Chondrocyte (in vitro differentiated cells): ENCODE data around the gene MRAS. TPM values are rescaled to one million over a fixed set of nuclear protein-coding genes. Genes with fewer than 3 reads are reported as not detected.
"Not testable (repeated sequence)": the region's sequence is repeated elsewhere in the genome, so short reads cannot be mapped to it uniquely, and the experiment has no call there.

Experiments used
- DNase-seq: peaks from one replicate; pipeline ENCODE4 v3.0.0; 2021; ENCODE audit warnings: mixed read lengths, low spot score
- H3K27ac Mint-ChIP-seq: one replicate; pipeline ENCODE4 v1.8.0; 2021; ENCODE audit warnings: mild to moderate bottlenecking, moderate library complexity, mixed read lengths; ENCODE audit not compliant: unreplicated experiment
- H3K27me3 Mint-ChIP-seq: 2 replicates; pipeline ENCODE4 v1.8.0; 2021; ENCODE audit warnings: low read depth, mixed read lengths
- H3K36me3 Mint-ChIP-seq: 2 replicates; pipeline ENCODE4 v1.8.0; 2021; ENCODE audit warnings: low read depth, mixed read lengths
- H3K4me1 Mint-ChIP-seq: 2 replicates; pipeline ENCODE4 v1.8.0; 2021; ENCODE audit warnings: low read depth, mild to moderate bottlenecking, mixed read lengths
- H3K4me3 Mint-ChIP-seq: one replicate; pipeline ENCODE4 v1.8.0; 2021; ENCODE audit warnings: mild to moderate bottlenecking, moderate library complexity, mixed read lengths; ENCODE audit not compliant: unreplicated experiment
- H3K9me3 Mint-ChIP-seq: 2 replicates; pipeline ENCODE4 v1.8.0; 2021; ENCODE audit warnings: low read depth, mixed read lengths
- CTCF ChIP-seq: fragments of 200-600 bp; sonication (generic); IDR thresholded peaks from 2 replicates; pipeline ENCODE4 v1.5.0; 2021; ENCODE audit warnings: antibody characterized with exemption, mild to moderate bottlenecking, moderate library complexity
- total RNA-seq: library from RNA; stranded (reverse); gene quantifications from 3 replicates; pipeline ENCODE4 v1.2.1, GENCODE V29; 2021

The MRAS gene
- total RNA-seq, 1 donor from 2014 or later: 68.4 TPM

GRCh38 chr3:138373736-138374094 is 25.3 kb downstream of the MRAS start:
- Mint-ChIP-seq H3K9me3 (no peaks in the 10 kb centered on the region), H3K36me3 (peaks cover 10% of the 10 kb centered on the region), H3K4me3 (no peak overlapping the region), H3K27ac (no peak overlapping the region), H3K4me1 (peaks cover 6% of the 10 kb centered on the region), H3K27me3 (no peaks in the 10 kb centered on the region)
- no peak for DNase-seq
- no peak for TF ChIP-seq CTCF

GRCh38 chr3:138374573-138375134 is 26.3 kb downstream of the MRAS start:
- Mint-ChIP-seq H3K4me3 (no peak overlapping the region), H3K27ac (no peak overlapping the region), H3K36me3 (peaks cover 15% of the 10 kb centered on the region), H3K4me1 (peaks cover 6% of the 10 kb centered on the region), H3K27me3 (no peaks in the 10 kb centered on the region), H3K9me3 (no peaks in the 10 kb centered on the region)
- no peak for DNase-seq
- no peak for TF ChIP-seq CTCF

- TF ChIP-seq CTCF: no peak
- Mint-ChIP-seq H3K27ac (no peak overlapping the region), H3K9me3 (no peaks in the 10 kb centered on the region), H3K36me3 (peaks cover 17% of the 10 kb centered on the region), H3K4me1 (peaks cover 6% of the 10 kb centered on the region), H3K4me3 (no peak overlapping the region), H3K27me3 (no peaks in the 10 kb centered on the region)
- DNase-seq: no peak
Measured at GRCh38 chr3:138375447-138375846, 27.1 kb downstream of the MRAS start.

- H3K36me3 Mint-ChIP-seq: peaks cover 17% of the 10 kb centered on the region
- DNase-seq: no peak
- H3K27me3 Mint-ChIP-seq: no peaks in the 10 kb centered on the region
- H3K27ac Mint-ChIP-seq: no peak overlapping the region
- H3K4me1 Mint-ChIP-seq: peaks cover 14% of the 10 kb centered on the region
- H3K4me3 Mint-ChIP-seq: no peak overlapping the region
- TF ChIP-seq CTCF: no peak
- H3K9me3 Mint-ChIP-seq: no peaks in the 10 kb centered on the region
Measured at GRCh38 chr3:138376663-138377062, 28.3 kb downstream of the MRAS start.

- Mint-ChIP-seq H3K4me1 (peaks cover 14% of the 10 kb centered on the region), H3K36me3 (peaks cover 17% of the 10 kb centered on the region)
- not testable (repeated sequence) for DNase-seq, H3K27ac Mint-ChIP-seq, H3K27me3 Mint-ChIP-seq, H3K9me3 Mint-ChIP-seq, H3K4me3 Mint-ChIP-seq
Measured at GRCh38 chr3:138377212-138377611, 28.8 kb downstream of the MRAS start.

GRCh38 chr3:138377804-138378203 is 29.4 kb downstream of the MRAS start:
- no peak for TF ChIP-seq CTCF
- Mint-ChIP-seq H3K9me3 (no peaks in the 10 kb centered on the region), H3K4me3 (no peak overlapping the region), H3K4me1 (peaks cover 15% of the 10 kb centered on the region), H3K27me3 (no peaks in the 10 kb centered on the region), H3K27ac (no peak overlapping the region), H3K36me3 (peaks cover 17% of the 10 kb centered on the region)
- no peak for DNase-seq
